Measurements from ENCODE around the gene FOXN3. TPM values are rescaled to one million over a fixed set of nuclear protein-coding genes. Genes with fewer than 3 reads are reported as not detected.

FOXN3 gene
- polyA plus RNA-seq, 1 donor from 2014 or later: 10.3 TPM

DNA sequence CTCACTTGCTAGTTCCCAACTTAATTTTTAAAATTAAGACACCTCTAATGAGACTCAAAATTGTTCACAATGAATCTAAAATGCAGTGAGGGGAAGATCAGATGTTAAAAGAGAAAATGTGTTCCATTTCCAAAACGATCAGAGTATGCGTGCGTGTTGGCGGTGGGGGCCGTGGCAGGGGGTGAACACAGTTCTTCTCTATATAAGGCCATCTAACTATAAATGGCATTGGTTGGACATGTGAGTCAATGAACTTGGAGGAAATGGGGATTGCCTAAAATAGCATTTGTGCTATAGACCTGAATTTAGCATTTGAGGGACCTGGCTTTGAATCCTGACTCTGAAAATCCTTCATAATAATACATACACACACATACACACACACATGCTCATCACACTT lies 149.4 kb downstream of the FOXN3 start:
- Histone ChIP-seq H4K20me1 (ENCODE audit: insufficient read depth) (no peaks in the 10 kb centered on the region), H3K36me3 (ENCODE audit: insufficient read depth, low read length) (no peaks in the 10 kb centered on the region), H3K4me3 (ENCODE audit: low read length) (no peak overlapping the region), H3K27ac (ENCODE audit: low read length) (no peak overlapping the region), H3K4me2 (ENCODE audit: low read length) (no peak overlapping the region), H3K9ac (ENCODE audit: low read length) (no peak overlapping the region), H3K9me3 (ENCODE audit: low read length) (no peaks in the 10 kb centered on the region), H3F3A (ENCODE audit: insufficient read depth, low read length, poor library complexity, severe bottlenecking) (no peaks in the 10 kb centered on the region), H3K27me3 (ENCODE audit: insufficient read depth, low read depth, low read length) (no peaks in the 10 kb centered on the region), H3K79me2 (replicated peaks; ENCODE audit: insufficient read depth, low read length) (no peaks in the 10 kb centered on the region), H3K9me2 (ENCODE audit: insufficient read depth, low read length) (no peaks in the 10 kb centered on the region), H2AFZ (ENCODE audit: low read depth, low read length) (no peak overlapping the region)
- TF ChIP-seq, protein P1, sequence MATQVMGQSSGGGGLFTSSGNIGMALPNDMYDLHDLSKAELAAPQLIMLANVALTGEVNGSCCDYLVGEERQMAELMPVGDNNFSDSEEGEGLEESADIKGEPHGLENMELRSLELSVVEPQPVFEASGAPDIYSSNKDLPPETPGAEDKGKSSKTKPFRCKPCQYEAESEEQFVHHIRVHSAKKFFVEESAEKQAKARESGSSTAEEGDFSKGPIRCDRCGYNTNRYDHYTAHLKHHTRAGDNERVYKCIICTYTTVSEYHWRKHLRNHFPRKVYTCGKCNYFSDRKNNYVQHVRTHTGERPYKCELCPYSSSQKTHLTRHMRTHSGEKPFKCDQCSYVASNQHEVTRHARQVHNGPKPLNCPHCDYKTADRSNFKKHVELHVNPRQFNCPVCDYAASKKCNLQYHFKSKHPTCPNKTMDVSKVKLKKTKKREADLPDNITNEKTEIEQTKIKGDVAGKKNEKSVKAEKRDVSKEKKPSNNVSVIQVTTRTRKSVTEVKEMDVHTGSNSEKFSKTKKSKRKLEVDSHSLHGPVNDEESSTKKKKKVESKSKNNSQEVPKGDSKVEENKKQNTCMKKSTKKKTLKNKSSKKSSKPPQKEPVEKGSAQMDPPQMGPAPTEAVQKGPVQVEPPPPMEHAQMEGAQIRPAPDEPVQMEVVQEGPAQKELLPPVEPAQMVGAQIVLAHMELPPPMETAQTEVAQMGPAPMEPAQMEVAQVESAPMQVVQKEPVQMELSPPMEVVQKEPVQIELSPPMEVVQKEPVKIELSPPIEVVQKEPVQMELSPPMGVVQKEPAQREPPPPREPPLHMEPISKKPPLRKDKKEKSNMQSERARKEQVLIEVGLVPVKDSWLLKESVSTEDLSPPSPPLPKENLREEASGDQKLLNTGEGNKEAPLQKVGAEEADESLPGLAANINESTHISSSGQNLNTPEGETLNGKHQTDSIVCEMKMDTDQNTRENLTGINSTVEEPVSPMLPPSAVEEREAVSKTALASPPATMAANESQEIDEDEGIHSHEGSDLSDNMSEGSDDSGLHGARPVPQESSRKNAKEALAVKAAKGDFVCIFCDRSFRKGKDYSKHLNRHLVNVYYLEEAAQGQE (IDR thresholded peaks at IDR 0.05; ENCODE audit: borderline replicate concordance): no peak
- no peak for TF ChIP-seq SMC3 (conservative IDR thresholded peaks at IDR 0.05; ENCODE audit: poor library complexity)
- TF ChIP-seq RAD21 (conservative IDR thresholded peaks at IDR 0.05): no peak
- TF ChIP-seq MXI1 (conservative IDR thresholded peaks at IDR 0.05; ENCODE audit: poor library complexity, severe bottlenecking): no peak
- no peak for TF ChIP-seq EZH2 (IDR thresholded peaks at IDR 0.05; ENCODE audit: borderline replicate concordance, insufficient read depth, low read length, poor library complexity, severe bottlenecking)
- TF ChIP-seq, protein P2, sequence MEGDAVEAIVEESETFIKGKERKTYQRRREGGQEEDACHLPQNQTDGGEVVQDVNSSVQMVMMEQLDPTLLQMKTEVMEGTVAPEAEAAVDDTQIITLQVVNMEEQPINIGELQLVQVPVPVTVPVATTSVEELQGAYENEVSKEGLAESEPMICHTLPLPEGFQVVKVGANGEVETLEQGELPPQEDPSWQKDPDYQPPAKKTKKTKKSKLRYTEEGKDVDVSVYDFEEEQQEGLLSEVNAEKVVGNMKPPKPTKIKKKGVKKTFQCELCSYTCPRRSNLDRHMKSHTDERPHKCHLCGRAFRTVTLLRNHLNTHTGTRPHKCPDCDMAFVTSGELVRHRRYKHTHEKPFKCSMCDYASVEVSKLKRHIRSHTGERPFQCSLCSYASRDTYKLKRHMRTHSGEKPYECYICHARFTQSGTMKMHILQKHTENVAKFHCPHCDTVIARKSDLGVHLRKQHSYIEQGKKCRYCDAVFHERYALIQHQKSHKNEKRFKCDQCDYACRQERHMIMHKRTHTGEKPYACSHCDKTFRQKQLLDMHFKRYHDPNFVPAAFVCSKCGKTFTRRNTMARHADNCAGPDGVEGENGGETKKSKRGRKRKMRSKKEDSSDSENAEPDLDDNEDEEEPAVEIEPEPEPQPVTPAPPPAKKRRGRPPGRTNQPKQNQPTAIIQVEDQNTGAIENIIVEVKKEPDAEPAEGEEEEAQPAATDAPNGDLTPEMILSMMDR (IDR thresholded peaks at IDR 0.05; ENCODE audit: poor library complexity, severe bottlenecking): no peak
- TF ChIP-seq EP300 (conservative IDR thresholded peaks at IDR 0.05; ENCODE audit: poor library complexity, severe bottlenecking): no peak
- TF ChIP-seq TAF1 (IDR thresholded peaks at IDR 0.05; ENCODE audit: low read depth): no peak

DNA sequence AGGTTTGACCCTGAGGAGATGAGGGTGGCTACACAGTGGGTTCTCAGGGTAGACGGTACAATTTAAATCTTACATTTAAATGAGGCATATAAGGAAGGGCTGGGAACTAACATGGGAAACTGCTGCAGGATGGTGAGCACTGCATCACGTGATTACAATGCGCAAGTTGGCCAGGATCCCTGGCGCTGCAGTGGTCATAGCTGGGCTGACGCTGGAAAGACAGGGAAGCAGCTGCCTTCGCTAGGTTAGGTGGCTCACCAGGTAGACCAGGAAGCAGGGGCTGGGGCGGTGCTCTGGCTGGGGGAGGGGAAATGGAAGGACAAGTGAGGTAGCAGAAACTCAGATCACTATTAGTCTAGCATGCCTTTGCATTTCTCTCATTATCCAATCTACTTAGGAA lies 149.9 kb downstream of the FOXN3 start:
- H2AFZ ChIP-seq (ENCODE audit: low read depth, low read length): no peak overlapping the region
- TF ChIP-seq, protein P1 (IDR thresholded peaks at IDR 0.05; ENCODE audit: borderline replicate concordance): no peak
- TF ChIP-seq, protein P2 (IDR thresholded peaks at IDR 0.05; ENCODE audit: poor library complexity, severe bottlenecking): no peak
- TF ChIP-seq SMC3 (conservative IDR thresholded peaks at IDR 0.05; ENCODE audit: poor library complexity) (no peak), MXI1 (conservative IDR thresholded peaks at IDR 0.05; ENCODE audit: poor library complexity, severe bottlenecking) (no peak), EP300 (conservative IDR thresholded peaks at IDR 0.05; ENCODE audit: poor library complexity, severe bottlenecking) (no peak), RAD21 (conservative IDR thresholded peaks at IDR 0.05) (no peak), TAF1 (IDR thresholded peaks at IDR 0.05; ENCODE audit: low read depth) (no peak), POLR2AphosphoS5 (IDR thresholded peaks at IDR 0.05) (no peak), EZH2 (IDR thresholded peaks at IDR 0.05; ENCODE audit: borderline replicate concordance, insufficient read depth, low read length, poor library complexity, severe bottlenecking) (no peak)
- no peaks in the 10 kb centered on the region for H3K36me3 ChIP-seq (ENCODE audit: insufficient read depth, low read length)
- no peak overlapping the region for H3K4me2 ChIP-seq (ENCODE audit: low read length)
- H3K9me3 ChIP-seq (ENCODE audit: low read length): no peaks in the 10 kb centered on the region
- H3K9me2 ChIP-seq (ENCODE audit: insufficient read depth, low read length): no peaks in the 10 kb centered on the region
- no peaks in the 10 kb centered on the region for H3K79me2 ChIP-seq (replicated peaks; ENCODE audit: insufficient read depth, low read length)
- no peaks in the 10 kb centered on the region for H3F3A ChIP-seq (ENCODE audit: insufficient read depth, low read length, poor library complexity, severe bottlenecking)
- no peak overlapping the region for H3K27ac ChIP-seq (ENCODE audit: low read length)
- no peaks in the 10 kb centered on the region for H4K20me1 ChIP-seq (ENCODE audit: insufficient read depth)
- H3K27me3 ChIP-seq (ENCODE audit: insufficient read depth, low read depth, low read length): no peaks in the 10 kb centered on the region
- no peak overlapping the region for H3K9ac ChIP-seq (ENCODE audit: low read length)
- no peak overlapping the region for H3K4me3 ChIP-seq (ENCODE audit: low read length)

Measured in neural cell (in vitro differentiated cells).